HepG2 (cell line): ENCODE data around the gene MAPK4. TPM values are rescaled to one million over a fixed set of nuclear protein-coding genes. Genes with fewer than 3 reads are reported as not detected.

Experiments used
- ATAC-seq: fragments of 200-7000 bp; cut with Tn5 transposase; 3 replicates; pipeline ENCODE4 v1.9.1; 2020; ENCODE audit warnings: mild to moderate bottlenecking, moderate library complexity
- BruUV-seq: library from RNA; stranded (reverse); fragments of 400-500 nt; replicated peaks from 2 replicates; lab custom pipeline; 2021; lab: Mats Ljungman, UMichigan
- CTCF ChIA-PET: fragments of 300-600 bp; formaldehyde crosslinking; extraction: SDS; loops from one replicate; lab custom pipeline; 2021; ENCODE audit warnings: low total read pairs, inconsistent platforms, low intra/inter-chr PET ratio; lab: Yijun Ruan, JAX
- POLR2A ChIA-PET: fragments of 350-600 bp; sonication (Branson Sonifier 250); formaldehyde crosslinking; loops from one replicate; lab custom pipeline; 2020; ENCODE audit warnings: antibody characterized with exemption, inconsistent platforms; lab: Yijun Ruan, JAX
- DNase-seq: peaks from one replicate; pipeline ENCODE4 v3.0.0-alpha.2; 2015; ENCODE audit warnings: low spot score
- FAIRE-seq: peaks from 3 replicates; lab custom pipeline; 2011; peaks lifted over from hg19 to GRCh38; lab: Jason Lieb, UNC
- H2AFZ ChIP-seq: one replicate; pipeline ENCODE4 v1.6.1; 2011; ENCODE audit warnings: low read length, inconsistent platforms
- H3K27ac ChIP-seq: fragments of 300-600 bp; 3 replicates; pipeline ENCODE4 v1.8.0; 2011; ENCODE audit warnings: mixed run types, mild to moderate bottlenecking, mixed read lengths, low read length, inconsistent platforms; ENCODE audit not compliant: insufficient read depth; ENCODE audit errors: extremely low read length
- H3K27me3 ChIP-seq, 2 experiments: fragments of 200-600 bp in 1 of 2; 2 replicates in 1 of 2; 3 replicates in 1 of 2; pipeline versions ENCODE4 v1.6.0 to v1.8.0; 2011; ENCODE audit warnings: low read length in 2 of 2, mild to moderate bottlenecking in 2 of 2, moderate library complexity in 2 of 2, inconsistent platforms in 1 of 2; ENCODE audit not compliant: insufficient read depth in 2 of 2, control insufficient read depth in 1 of 2
- H3K36me3 ChIP-seq, 2 experiments: fragments of 200-600 bp in 1 of 2; replicated peaks in 1 of 2; 2 replicates in 1 of 2; 3 replicates in 1 of 2; pipeline versions ENCODE4 v1.5.1 to v1.8.0; 2011; ENCODE audit warnings: low read length in 2 of 2, inconsistent platforms in 1 of 2; ENCODE audit not compliant: insufficient read depth in 2 of 2, control insufficient read depth in 1 of 2
- H3K4me1 ChIP-seq: 2 replicates; pipeline ENCODE4 v1.5.1; 2012; ENCODE audit warnings: low read length, inconsistent platforms; ENCODE audit not compliant: insufficient read depth
- H3K4me2 ChIP-seq: 2 replicates; pipeline ENCODE4 v1.6.0; 2011; ENCODE audit warnings: low read depth, low read length, inconsistent platforms
- H3K4me3 ChIP-seq, 3 experiments: fragments of 200-600 bp in 1 of 3; sonication (generic), shearing (Covaris generic) in 1 of 3; replicated peaks in 1 of 3; 2 replicates each; pipeline ENCODE4 v1.5.1; 2011 to 2016; ENCODE audit warnings: low read length in 3 of 3, inconsistent platforms in 2 of 3, low read depth in 2 of 3, mild to moderate bottlenecking in 2 of 3, control low read depth in 1 of 3, mixed read lengths in 1 of 3; ENCODE audit not compliant: insufficient read depth in 1 of 3
- H3K79me2 ChIP-seq: one replicate; pipeline ENCODE4 v1.6.1; 2011; ENCODE audit warnings: low read length, inconsistent platforms; ENCODE audit not compliant: insufficient read depth
- H3K9ac ChIP-seq: 2 replicates; pipeline ENCODE4 v1.6.0; 2011; ENCODE audit warnings: mild to moderate bottlenecking, low read depth, low read length, inconsistent platforms; ENCODE audit not compliant: insufficient read depth
- H3K9me3 ChIP-seq: 2 replicates; pipeline ENCODE4 v1.5.1; 2012; ENCODE audit warnings: mild to moderate bottlenecking, low read length
- H4K20me1 ChIP-seq: 2 replicates; pipeline ENCODE4 v1.6.0; 2011; ENCODE audit warnings: inconsistent platforms, mild to moderate bottlenecking, low read length, moderate library complexity; ENCODE audit not compliant: insufficient read depth
- KLF9 ChIP-seq: IDR thresholded peaks from 2 replicates; pipeline ENCODE4 v1.6.1; 2016; ENCODE audit warnings: low read depth
- ZBTB38 ChIP-seq: sonication (generic); formaldehyde crosslinking; IDR thresholded peaks from 2 replicates; pipeline ENCODE4 v1.5.1; 2020; ENCODE audit warnings: mild to moderate bottlenecking, missing genetic modification reagents
- ZFX ChIP-seq: sonication (generic); formaldehyde crosslinking; IDR thresholded peaks from 2 replicates; pipeline ENCODE4 v1.4.0; 2020; ENCODE audit warnings: mild to moderate bottlenecking, low read depth, missing genetic modification reagents, moderate library complexity
- WGBS: methylation state at CpG from one replicate; pipeline ENCODE4 v1.1.6; 2017; ENCODE audit warnings: low lambda C conversion rate; 5-methylcytosine and 5-hydroxymethylcytosine counted together
- in situ Hi-C: cut with HindIII; loops from 2 replicates; pipeline ENCODE4 v1.10.0; 2017; ENCODE audit warnings: low pct_unique_long_range_greater_than_20kb; ENCODE audit not compliant: extremely low pct_ligation_motif_present
- intact Hi-C: fragments of 100-400 bp; cut with micrococcal nuclease; formaldehyde crosslinking; loops from one replicate; pipeline ENCODE4 v1.10.0; 2022; ENCODE audit not compliant: unreplicated experiment
- polyA plus RNA-seq, 8 experiments: library from polyadenylated mRNA; depleted of rRNA in 3 of 8; stranded (reverse) in 7 of 8; unstranded in 1 of 8; fragments of >200 nt; fragmentation: Illumina TruSeq in 4 of 8; extraction: Trizol in 4 of 8; gene quantifications; 2 replicates each; pipeline versions ENCODE4 v1.2.1 to v1.2.3, GENCODE V29; 2011 to 2016; ENCODE audit warnings: low read depth in 4 of 8, missing spikeins in 1 of 8, mixed read lengths in 1 of 8; ENCODE audit not compliant: insufficient read depth in 1 of 8
- total RNA-seq, 5 experiments: library from RNA; depleted of rRNA; stranded (reverse); fragments of >200 nt; fragmentation: Illumina TruSeq; extraction: Trizol; gene quantifications; 2 replicates each; pipeline ENCODE4 v1.2.3, GENCODE V29; 2016; ENCODE audit warnings: low read depth in 1 of 5
- TF ChIP-seq, protein P1 (sequence below): sonication (generic); formaldehyde crosslinking; IDR thresholded peaks from 2 replicates; pipeline ENCODE4 v1.4.0; 2020; ENCODE audit warnings: missing genetic modification reagents
- TF ChIP-seq, protein P2 (sequence below): fragments of 450-650 bp; IDR thresholded peaks from 2 replicates; pipeline ENCODE4 v1.6.1; 2016

MAPK4 gene
- total and polyA plus RNA-seq, 2 of the 13 experiments (the other 11 are each of a cell fraction or from before 2014, with no cell fraction given), result not detected

DNA sequence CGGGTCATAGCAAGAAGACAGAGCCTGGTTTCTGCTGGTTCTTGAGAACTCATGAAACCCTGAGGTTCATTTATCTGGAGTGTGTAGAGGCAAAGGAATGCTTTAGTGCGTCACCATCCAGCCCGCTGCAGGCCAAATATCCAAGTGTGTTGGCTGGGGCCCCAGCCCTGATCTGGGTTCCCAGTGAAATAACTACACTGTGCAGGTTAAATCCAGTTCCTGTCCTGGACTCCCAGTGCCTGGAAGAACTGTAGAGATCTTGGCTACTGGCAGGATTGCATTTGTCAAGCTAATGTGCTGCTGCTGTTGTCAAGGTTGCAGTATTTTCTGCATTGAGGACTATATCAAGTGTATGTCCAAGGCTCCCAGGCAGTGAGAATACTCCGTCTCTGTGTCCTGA, 89.9 kb downstream of the MAPK4 start:
- in situ Hi-C loops, result no loop called here
- H3K9me3 ChIP-seq, result no peaks in the 10 kb centered on the region
- intact Hi-C loops, result loop anchor here (5.0 kb wide), 1 partner anchor 132 kb away; no protein-coding TSS in a partner anchor
- H3K4me2 ChIP-seq, result no peak overlapping the region
- H3K36me3 ChIP-seq, result no peaks in the 10 kb centered on the region
- 43% methylated on average over 4 of the region's 4 CpGs for WGBS
- no TSS peak for BruUV-seq
- H3K4me1 ChIP-seq, result peaks cover 9% of the 10 kb centered on the region
- H3K27ac ChIP-seq, result no peak overlapping the region
- no peaks in the 10 kb centered on the region for H3K79me2 ChIP-seq
- no peak overlapping the region for H3K4me3 ChIP-seq
- no peaks in the 10 kb centered on the region for H4K20me1 ChIP-seq
- no peak for TF ChIP-seq ZFX (CRISPR knock-in tag)
- no peak for TF ChIP-seq ZBTB38
- no peak for TF ChIP-seq KLF9 (CRISPR knock-in tag)
- POLR2A ChIA-PET, result no interaction called here
- DNase-seq, result no peak
- no peak overlapping the region for H2AFZ ChIP-seq
- no peak for FAIRE-seq
- CTCF ChIA-PET, result no interaction called here
- no peak for ATAC-seq
- peaks cover 0 to 2% of the 10 kb centered on the region in 2 experiments; a peak in 1 of 5 replicates for H3K27me3 ChIP-seq
- no peak overlapping the region for H3K9ac ChIP-seq

DNA sequence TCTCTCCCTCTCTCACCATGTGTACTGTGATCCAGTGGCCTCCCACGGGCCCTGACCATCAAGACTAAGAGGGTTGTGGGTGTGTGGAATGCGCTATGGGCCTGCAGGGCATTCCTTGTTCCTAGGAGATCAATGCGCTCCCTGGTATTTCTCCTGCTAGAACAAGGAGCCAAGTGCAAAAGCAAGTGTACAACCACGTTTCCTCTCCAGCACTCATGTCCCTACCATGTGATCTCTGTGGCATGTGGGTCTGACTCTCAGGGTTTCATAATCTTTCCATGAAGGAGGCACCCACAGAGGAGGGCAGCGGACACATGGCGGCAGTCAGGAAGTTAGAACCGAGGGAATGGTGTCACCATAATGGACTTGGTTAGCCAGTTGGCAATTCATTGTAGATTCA, 91.4 kb downstream of the MAPK4 start:
- CTCF ChIA-PET, result no interaction called here
- no peak for ATAC-seq
- POLR2A ChIA-PET, result no interaction called here

More for the DNA sequence above, 91.4 kb downstream of the MAPK4 start:
- no peak overlapping the region for H3K4me3 ChIP-seq
- BruUV-seq, result no TSS peak
- peaks cover 0 to 2% of the 10 kb centered on the region in 2 experiments; a peak in 1 of 5 replicates for H3K27me3 ChIP-seq
- peaks cover 18% of the 10 kb centered on the region for H3K4me1 ChIP-seq
- no peaks in the 10 kb centered on the region for H4K20me1 ChIP-seq
- intact Hi-C loops, result no loop called here
- TF ChIP-seq, protein P1, sequence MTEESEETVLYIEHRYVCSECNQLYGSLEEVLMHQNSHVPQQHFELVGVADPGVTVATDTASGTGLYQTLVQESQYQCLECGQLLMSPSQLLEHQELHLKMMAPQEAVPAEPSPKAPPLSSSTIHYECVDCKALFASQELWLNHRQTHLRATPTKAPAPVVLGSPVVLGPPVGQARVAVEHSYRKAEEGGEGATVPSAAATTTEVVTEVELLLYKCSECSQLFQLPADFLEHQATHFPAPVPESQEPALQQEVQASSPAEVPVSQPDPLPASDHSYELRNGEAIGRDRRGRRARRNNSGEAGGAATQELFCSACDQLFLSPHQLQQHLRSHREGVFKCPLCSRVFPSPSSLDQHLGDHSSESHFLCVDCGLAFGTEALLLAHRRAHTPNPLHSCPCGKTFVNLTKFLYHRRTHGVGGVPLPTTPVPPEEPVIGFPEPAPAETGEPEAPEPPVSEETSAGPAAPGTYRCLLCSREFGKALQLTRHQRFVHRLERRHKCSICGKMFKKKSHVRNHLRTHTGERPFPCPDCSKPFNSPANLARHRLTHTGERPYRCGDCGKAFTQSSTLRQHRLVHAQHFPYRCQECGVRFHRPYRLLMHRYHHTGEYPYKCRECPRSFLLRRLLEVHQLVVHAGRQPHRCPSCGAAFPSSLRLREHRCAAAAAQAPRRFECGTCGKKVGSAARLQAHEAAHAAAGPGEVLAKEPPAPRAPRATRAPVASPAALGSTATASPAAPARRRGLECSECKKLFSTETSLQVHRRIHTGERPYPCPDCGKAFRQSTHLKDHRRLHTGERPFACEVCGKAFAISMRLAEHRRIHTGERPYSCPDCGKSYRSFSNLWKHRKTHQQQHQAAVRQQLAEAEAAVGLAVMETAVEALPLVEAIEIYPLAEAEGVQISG (CRISPR knock-in tag), result no peak
- TF ChIP-seq, protein P2, sequence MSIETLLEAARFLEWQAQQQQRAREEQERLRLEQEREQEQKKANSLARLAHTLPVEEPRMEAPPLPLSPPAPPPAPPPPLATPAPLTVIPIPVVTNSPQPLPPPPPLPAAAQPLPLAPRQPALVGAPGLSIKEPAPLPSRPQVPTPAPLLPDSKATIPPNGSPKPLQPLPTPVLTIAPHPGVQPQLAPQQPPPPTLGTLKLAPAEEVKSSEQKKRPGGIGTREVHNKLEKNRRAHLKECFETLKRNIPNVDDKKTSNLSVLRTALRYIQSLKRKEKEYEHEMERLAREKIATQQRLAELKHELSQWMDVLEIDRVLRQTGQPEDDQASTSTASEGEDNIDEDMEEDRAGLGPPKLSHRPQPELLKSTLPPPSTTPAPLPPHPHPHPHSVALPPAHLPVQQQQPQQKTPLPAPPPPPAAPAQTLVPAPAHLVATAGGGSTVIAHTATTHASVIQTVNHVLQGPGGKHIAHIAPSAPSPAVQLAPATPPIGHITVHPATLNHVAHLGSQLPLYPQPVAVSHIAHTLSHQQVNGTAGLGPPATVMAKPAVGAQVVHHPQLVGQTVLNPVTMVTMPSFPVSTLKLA, result peak; percentile 28; the same call in 1 of the 2 replicates
- no peak overlapping the region for H2AFZ ChIP-seq
- FAIRE-seq, result no peak
- DNase-seq, result no peak
- no peak overlapping the region for H3K9ac ChIP-seq
- in situ Hi-C loops, result no loop called here
- H3K27ac ChIP-seq, result no peak overlapping the region
- no peaks in the 10 kb centered on the region for H3K36me3 ChIP-seq
- no peak overlapping the region for H3K4me2 ChIP-seq
- H3K9me3 ChIP-seq, result no peaks in the 10 kb centered on the region
- WGBS, result 61% methylated on average over 6 of the region's 7 CpGs
- no peaks in the 10 kb centered on the region for H3K79me2 ChIP-seq
